Measurements from ENCODE around the gene PGAP2. TPM values are rescaled to one million over a fixed set of nuclear protein-coding genes. Genes with fewer than 3 reads are reported as not detected.
"Not testable (repeated sequence)": the region's sequence is repeated elsewhere in the genome, so short reads cannot be mapped to it uniquely, and the experiment has no call there.

The PGAP2 gene
- total RNA-seq, 2 experiments from 2014 or later = 33.1 to 36.7 TPM

- TF ChIP-seq CTCF (IDR thresholded peaks at IDR 0.05) = no peak
- ChIA-PET CTCF (interaction anchor here (1.6 kb wide), 1 partner anchor 297 kb away, joined by 3 read pairs; no protein-coding TSS in a partner anchor), POLR2A (no interaction called here)
- Mint-ChIP-seq H3K27me3 (no peaks in the 10 kb centered on the region), H3K36me3 (ENCODE audit: low read depth) (peaks cover 53% of the 10 kb centered on the region), H3K4me3 (no peak overlapping the region), H3K27ac (no peak overlapping the region), H3K4me1 (ENCODE audit: low read depth) (no peaks in the 10 kb centered on the region), H3K9me3 (no peaks in the 10 kb centered on the region)
- DNase-seq (no peak), ATAC-seq (no peak)
- intact Hi-C loops (cut with micrococcal nuclease) = no loop called here
Observed at GRCh38 chr11:3775736-3776406, 32.5 kb upstream of the PGAP2 start.

GRCh38 chr11:3781423-3781822 is 26.9 kb upstream of the PGAP2 start:
- H3K27ac Mint-ChIP-seq = peak overlapping the region; percentile 61
- DNase-seq = no peak
- H3K4me1 Mint-ChIP-seq (ENCODE audit: low read depth) = peaks cover 46% of the 10 kb centered on the region
- ChIA-PET CTCF (interaction anchor here (1.2 to 5.3 kb wide), 3 partner anchors 8 to 292 kb away, joined by 3 to 43 read pairs (median 5); partner anchors contain the start of gene PGAP2), POLR2A (no interaction called here)
- intact Hi-C loops (cut with micrococcal nuclease) = no loop called here
- H3K36me3 Mint-ChIP-seq (ENCODE audit: low read depth) = peaks cover 53% of the 10 kb centered on the region
- no peaks in the 10 kb centered on the region for H3K27me3 Mint-ChIP-seq
- H3K9me3 Mint-ChIP-seq = no peaks in the 10 kb centered on the region
- no peak overlapping the region for H3K4me3 Mint-ChIP-seq
- ATAC-seq = no peak
- TF ChIP-seq CTCF (IDR thresholded peaks at IDR 0.05) = no peak

GRCh38 chr11:3782963-3783362 is 25.4 kb upstream of the PGAP2 start:
- Mint-ChIP-seq H3K27me3 (no peaks in the 10 kb centered on the region), H3K4me3 (no peak overlapping the region), H3K9me3 (no peaks in the 10 kb centered on the region), H3K4me1 (ENCODE audit: low read depth) (peaks cover 60% of the 10 kb centered on the region), H3K27ac (peak overlapping the region; percentile 64), H3K36me3 (ENCODE audit: low read depth) (peaks cover 55% of the 10 kb centered on the region)
- CTCF ChIA-PET = interaction anchor here (1.1 to 5.3 kb wide), 3 partner anchors 15 to 290 kb away, joined by 4 to 43 read pairs (median 5); partner anchors contain the start of gene PGAP2
- no peak for ATAC-seq
- POLR2A ChIA-PET = no interaction called here
- intact Hi-C loops (cut with micrococcal nuclease) = no loop called here
- no peak for TF ChIP-seq CTCF (IDR thresholded peaks at IDR 0.05)
- DNase-seq = no peak

GRCh38 chr11:3783611-3784010 is 24.7 kb upstream of the PGAP2 start:
- H3K27me3 Mint-ChIP-seq = no peaks in the 10 kb centered on the region
- CTCF ChIA-PET = interaction anchor here (1.1 to 5.3 kb wide), 5 partner anchors 9 to 290 kb away, joined by 3 to 43 read pairs (median 4); partner anchors contain the start of gene PGAP2
- no peak for TF ChIP-seq CTCF (IDR thresholded peaks at IDR 0.05)
- intact Hi-C loops (cut with micrococcal nuclease) = no loop called here
- H3K4me3 Mint-ChIP-seq = no peak overlapping the region
- POLR2A ChIA-PET = no interaction called here
- peaks cover 62% of the 10 kb centered on the region for H3K4me1 Mint-ChIP-seq (ENCODE audit: low read depth)
- ATAC-seq (no peak), DNase-seq (no peak)
- peak overlapping the region; percentile 70 for H3K27ac Mint-ChIP-seq
- no peaks in the 10 kb centered on the region for H3K9me3 Mint-ChIP-seq
- peaks cover 51% of the 10 kb centered on the region for H3K36me3 Mint-ChIP-seq (ENCODE audit: low read depth)

GRCh38 chr11:3786781-3787428 is 21.5 kb upstream of the PGAP2 start:
- Mint-ChIP-seq H3K27ac (peak overlapping the region; percentile 65), H3K9me3 (no peaks in the 10 kb centered on the region), H3K27me3 (no peaks in the 10 kb centered on the region), H3K36me3 (ENCODE audit: low read depth) (peaks cover 41% of the 10 kb centered on the region), H3K4me1 (ENCODE audit: low read depth) (peaks cover 70% of the 10 kb centered on the region), H3K4me3 (no peak overlapping the region)
- no peak for ATAC-seq
- ChIA-PET POLR2A (interaction anchor here (1.2 to 1.8 kb wide), 3 partner anchors 9 to 30 kb away, joined by 3 to 9 read pairs (median 3); partner anchors contain the start of gene NUP98), CTCF (interaction anchor here (0.9 to 5.3 kb wide), 3 partner anchors 9 to 21 kb away, joined by 4 to 43 read pairs (median 6); partner anchors contain the start of gene PGAP2)
- intact Hi-C loops (cut with micrococcal nuclease) = no loop called here
- DNase-seq = no peak
- TF ChIP-seq CTCF (IDR thresholded peaks at IDR 0.05) = no peak

- POLR2A ChIA-PET = interaction anchor here (1.1 to 1.7 kb wide), 3 partner anchors 15 to 61 kb away, joined by 3 to 4 read pairs (median 3); partner anchors contain the start of gene STIM1
Observed at GRCh38 chr11:3794387-3794786, 14.0 kb upstream of the PGAP2 start.

More at GRCh38 chr11:3794387-3794786, 14.0 kb upstream of the PGAP2 start:
- CTCF ChIA-PET = interaction anchor here (0.6 to 1.1 kb wide), 4 partner anchors 13 to 117 kb away, joined by 3 read pairs; partner anchors contain the start of gene STIM1
- DNase-seq; ATAC-seq; H3K9me3 Mint-ChIP-seq; H3K27me3 Mint-ChIP-seq; intact Hi-C loops (cut with micrococcal nuclease); H3K4me3 Mint-ChIP-seq: not testable (repeated sequence)
- Mint-ChIP-seq H3K36me3 (ENCODE audit: low read depth) (peaks cover 47% of the 10 kb centered on the region), H3K27ac (peak overlapping the region; percentile 55), H3K4me1 (ENCODE audit: low read depth) (peaks cover 48% of the 10 kb centered on the region)
